Dendritic cell treated with granulocyte-macrophage colony-stimulating factor and Interleukin-4, amounts not matched to agents 40 ng/mL and 50 ng/mL, for 4 days (primary cell): Measurements from ENCODE around the gene CMC2.

Experiments used
- H3K27ac Mint-ChIP-seq: one replicate; pipeline ENCODE4 v1.8.0; 2022; ENCODE audit warnings: mild to moderate bottlenecking, mixed read lengths
- H3K27me3 Mint-ChIP-seq: one replicate; pipeline ENCODE4 v1.8.0; 2022; ENCODE audit warnings: mild to moderate bottlenecking, mixed read lengths
- H3K36me3 Mint-ChIP-seq: one replicate; pipeline ENCODE4 v1.8.0; 2022; ENCODE audit warnings: low read depth, mixed read lengths
- H3K4me1 Mint-ChIP-seq: one replicate; pipeline ENCODE4 v1.8.0; 2022; ENCODE audit warnings: low read depth, mixed read lengths
- H3K4me3 Mint-ChIP-seq: one replicate; pipeline ENCODE4 v1.8.0; 2022; ENCODE audit warnings: mild to moderate bottlenecking, moderate library complexity, mixed read lengths
- H3K9me3 Mint-ChIP-seq: one replicate; pipeline ENCODE4 v1.8.0; 2022; ENCODE audit warnings: mixed read lengths
- intact Hi-C: fragments of 100-400 bp; cut with micrococcal nuclease; formaldehyde crosslinking; loops from one replicate; pipeline ENCODE4 v1.15.0; 2022

The CMC2 gene

DNA sequence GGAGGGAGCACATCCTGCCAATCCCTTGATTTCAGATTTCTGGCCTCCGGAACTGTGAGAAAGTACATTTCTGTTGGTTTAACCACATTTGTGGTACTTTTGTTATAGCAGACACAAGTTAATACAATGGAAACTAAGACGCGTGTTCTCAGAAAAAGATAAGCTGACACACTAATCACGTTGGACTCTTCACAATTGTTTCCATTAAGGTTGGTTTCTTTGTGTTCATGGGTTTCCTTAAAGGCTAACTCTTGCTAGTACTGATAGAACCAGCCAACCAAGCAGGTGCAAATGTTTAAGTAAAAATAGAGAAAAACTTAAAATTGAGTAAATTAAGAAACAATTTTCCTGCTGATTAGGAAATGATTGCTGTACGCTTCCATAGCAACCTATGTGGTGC is 59.4 kb downstream of the CMC2 start:
- no peaks in the 10 kb centered on the region for H3K27me3 Mint-ChIP-seq
- no peak overlapping the region for H3K4me3 Mint-ChIP-seq
- no peaks in the 10 kb centered on the region for H3K9me3 Mint-ChIP-seq
- no peak overlapping the region for H3K27ac Mint-ChIP-seq
- no peaks in the 10 kb centered on the region for H3K36me3 Mint-ChIP-seq
- intact Hi-C loops: no loop called here
- peaks cover 4% of the 10 kb centered on the region for H3K4me1 Mint-ChIP-seq

DNA sequence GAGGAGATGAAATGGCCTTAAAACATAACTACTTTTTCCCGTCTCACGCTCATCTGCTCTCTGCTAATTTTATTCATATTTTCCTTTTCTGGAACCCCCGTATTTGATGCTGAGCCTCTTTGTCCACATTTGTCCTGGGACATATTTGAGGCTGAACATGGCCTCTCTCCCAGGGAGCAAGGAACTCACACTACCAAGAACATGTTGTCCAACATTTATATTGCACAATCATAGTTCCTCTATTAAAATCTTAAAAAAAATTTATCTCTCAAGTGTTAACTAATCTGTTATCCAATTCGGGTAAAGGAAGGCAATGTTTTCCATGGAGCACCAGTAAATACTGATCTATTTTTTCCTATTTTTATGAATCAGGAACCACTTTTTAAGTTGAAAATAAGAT is 60.2 kb downstream of the CMC2 start:
- no peaks in the 10 kb centered on the region for H3K9me3 Mint-ChIP-seq
- H3K4me3 Mint-ChIP-seq: no peak overlapping the region
- intact Hi-C loops: no loop called here
- peaks cover 4% of the 10 kb centered on the region for H3K4me1 Mint-ChIP-seq
- no peaks in the 10 kb centered on the region for H3K27me3 Mint-ChIP-seq
- H3K36me3 Mint-ChIP-seq: no peaks in the 10 kb centered on the region
- no peak overlapping the region for H3K27ac Mint-ChIP-seq

DNA sequence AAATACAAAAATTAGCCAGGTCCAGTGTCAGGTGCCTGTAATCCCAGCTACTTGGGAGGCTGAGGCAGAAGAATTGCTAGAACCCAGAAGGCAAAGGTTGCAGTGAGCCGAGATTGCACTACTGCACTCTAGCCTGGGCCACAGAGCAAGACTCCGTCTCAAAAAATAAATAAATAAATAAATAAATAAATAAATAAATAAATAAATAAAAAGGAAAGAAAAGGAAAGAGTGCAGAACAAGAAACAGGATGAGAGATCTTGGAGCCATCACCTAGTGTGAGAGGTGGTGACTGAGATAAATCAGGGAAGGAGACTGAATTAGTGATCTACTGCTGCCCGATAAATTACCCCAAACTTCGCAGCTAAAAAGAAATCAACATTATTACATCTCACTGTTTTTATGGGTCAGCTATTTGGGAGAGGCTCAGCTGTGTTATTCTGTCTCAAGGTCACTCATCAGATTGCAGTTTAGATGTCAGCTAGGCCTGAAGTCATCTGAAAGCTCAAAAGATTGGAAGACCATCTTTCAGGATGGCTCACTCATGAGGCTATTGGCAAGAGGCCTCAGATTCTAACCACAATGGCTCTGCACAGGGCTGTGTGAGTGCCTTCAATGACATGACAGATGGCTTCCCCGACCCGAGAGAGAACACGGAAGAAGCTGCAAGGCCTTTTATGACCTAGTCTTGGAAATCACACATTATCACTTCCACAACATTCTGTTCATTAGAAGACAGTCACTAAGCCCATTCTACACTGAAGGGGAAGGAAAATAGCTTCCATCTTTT is 66.4 kb downstream of the CMC2 start:
- Mint-ChIP-seq H3K27ac (no peak overlapping the region), H3K4me3 (no peak overlapping the region), H3K9me3 (no peaks in the 10 kb centered on the region), H3K27me3 (peaks cover 9% of the 10 kb centered on the region), H3K4me1 (no peaks in the 10 kb centered on the region), H3K36me3 (no peaks in the 10 kb centered on the region)
- intact Hi-C loops: no loop called here

DNA sequence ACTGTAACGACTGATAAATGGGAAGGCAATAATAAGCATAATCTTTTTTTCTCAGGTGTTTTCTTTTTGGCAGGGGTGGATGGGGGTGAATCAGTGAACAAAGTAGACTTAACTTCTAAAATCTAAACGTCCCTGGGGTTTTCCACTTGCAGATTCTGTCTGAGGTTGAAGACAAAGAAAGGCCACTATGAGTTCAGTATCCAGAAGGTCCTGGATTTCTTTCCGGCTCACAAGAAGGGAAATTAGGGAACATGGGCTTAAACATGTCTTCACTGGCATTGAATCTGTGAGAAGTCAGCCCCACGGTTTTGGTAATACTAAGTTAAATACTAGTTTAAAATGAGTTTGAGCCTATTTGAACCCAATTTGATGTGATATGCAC is 67.8 kb downstream of the CMC2 start:
- Mint-ChIP-seq H3K27me3 (peaks cover 21% of the 10 kb centered on the region), H3K36me3 (no peaks in the 10 kb centered on the region), H3K4me1 (no peaks in the 10 kb centered on the region), H3K27ac (no peak overlapping the region), H3K4me3 (no peak overlapping the region), H3K9me3 (no peaks in the 10 kb centered on the region)
- intact Hi-C loops: no loop called here

DNA sequence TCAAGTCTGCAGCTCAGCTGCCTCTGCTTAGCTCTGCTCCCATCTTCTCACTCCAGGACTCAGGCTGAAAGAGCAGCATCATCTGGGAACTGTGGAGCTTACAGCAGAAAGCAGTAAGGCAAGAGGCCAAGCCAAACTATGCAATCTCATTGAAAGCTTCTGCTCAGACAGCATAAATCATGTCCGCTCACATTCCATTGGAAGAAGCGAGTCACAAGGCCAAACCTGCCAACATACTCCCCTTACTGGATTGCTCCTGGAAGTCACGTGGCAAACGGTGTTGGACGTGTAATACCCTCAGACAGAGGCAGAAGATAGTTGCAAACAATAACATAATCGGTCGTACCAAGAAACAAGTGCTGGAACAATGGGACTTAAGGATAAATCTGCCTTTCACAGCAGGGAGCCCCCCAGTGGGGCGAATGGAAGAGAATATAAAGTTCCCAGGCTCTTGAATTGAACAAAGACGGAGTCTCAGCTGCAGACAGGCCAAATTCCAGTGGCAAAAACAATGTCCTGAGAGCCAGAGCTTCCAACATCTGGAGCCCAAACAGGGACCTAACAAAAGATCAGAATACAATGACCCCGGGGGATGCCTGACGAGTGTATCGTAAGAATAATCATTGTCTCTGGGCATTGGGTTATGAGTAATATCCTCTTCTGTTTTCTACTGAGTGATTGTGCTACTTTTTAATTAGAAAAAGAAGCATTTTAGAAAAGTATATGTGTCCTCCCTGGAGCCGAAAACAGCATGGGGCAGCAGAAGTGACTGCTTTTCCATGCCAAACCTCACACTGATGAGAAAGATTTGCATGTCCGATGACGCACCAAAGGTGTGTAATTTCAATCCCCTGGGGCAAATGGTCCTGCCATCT is 68.4 kb downstream of the CMC2 start:
- Mint-ChIP-seq H3K36me3 (no peaks in the 10 kb centered on the region), H3K27me3 (peaks cover 28% of the 10 kb centered on the region), H3K9me3 (no peaks in the 10 kb centered on the region), H3K4me3 (no peak overlapping the region), H3K4me1 (no peaks in the 10 kb centered on the region), H3K27ac (no peak overlapping the region)
- intact Hi-C loops: no loop called here

DNA sequence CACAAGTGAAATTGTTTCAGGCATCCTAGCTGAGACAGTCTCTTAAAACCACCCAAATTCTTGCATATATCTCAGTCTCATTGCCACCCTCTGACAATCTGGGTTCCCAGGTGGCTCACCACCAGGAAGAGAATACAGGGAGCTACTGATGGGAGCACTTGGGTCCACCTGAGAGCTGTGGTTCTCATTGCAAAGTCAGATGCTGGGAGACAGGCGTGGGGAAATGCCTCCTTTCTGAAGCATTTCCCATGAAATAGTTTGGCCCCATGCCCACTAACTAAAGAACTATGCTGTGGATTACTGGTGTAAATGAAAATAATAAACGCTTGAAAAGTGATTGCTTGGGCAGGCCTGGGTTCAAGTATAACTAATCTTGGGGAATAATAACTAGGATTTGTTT is 70.3 kb downstream of the CMC2 start:
- H3K27me3 Mint-ChIP-seq: peaks cover 44% of the 10 kb centered on the region
- peaks cover 6% of the 10 kb centered on the region for H3K4me1 Mint-ChIP-seq
- intact Hi-C loops: no loop called here
- no peak overlapping the region for H3K27ac Mint-ChIP-seq
- H3K4me3 Mint-ChIP-seq: no peak overlapping the region
- H3K36me3 Mint-ChIP-seq: no peaks in the 10 kb centered on the region
- no peaks in the 10 kb centered on the region for H3K9me3 Mint-ChIP-seq

DNA sequence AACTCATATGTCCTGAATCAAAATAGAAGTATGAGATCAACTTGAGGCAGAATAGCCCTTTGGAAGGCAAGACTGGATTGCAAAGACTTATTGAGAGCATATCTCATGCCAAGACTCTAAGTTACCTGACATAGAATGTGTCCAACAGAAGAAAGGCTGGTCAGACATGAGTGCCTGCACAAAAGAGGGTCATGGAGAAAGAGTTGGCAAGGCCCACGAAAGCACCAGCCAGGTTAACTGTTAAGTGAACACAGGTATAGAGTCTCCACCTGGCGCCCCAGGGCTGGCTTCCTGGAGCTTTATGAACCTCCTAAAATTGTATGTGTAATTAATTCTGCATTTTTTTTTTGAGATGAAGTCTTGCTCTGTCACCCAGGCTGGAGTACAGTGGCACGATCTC is 71.0 kb downstream of the CMC2 start:
- intact Hi-C loops: no loop called here
- H3K9me3 Mint-ChIP-seq: no peaks in the 10 kb centered on the region

DNA sequence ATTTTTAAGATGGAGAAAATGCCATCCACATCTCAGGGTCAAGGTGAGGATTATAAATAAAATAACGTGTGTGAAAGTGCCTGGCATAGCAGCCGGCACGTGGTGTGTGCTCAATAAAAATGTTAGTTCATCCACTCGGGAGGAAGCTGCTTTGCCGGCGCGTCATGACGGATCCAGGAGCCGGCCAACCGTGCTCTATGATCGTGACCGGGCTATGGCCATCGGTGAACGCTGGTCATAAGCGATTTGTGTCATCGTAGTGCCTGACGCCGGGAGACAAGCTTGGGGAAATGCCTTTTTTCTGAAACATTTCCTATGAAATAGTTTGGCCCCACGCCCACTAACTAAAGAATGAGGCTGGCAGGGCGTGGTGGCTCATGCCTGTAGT is 74.0 kb downstream of the CMC2 start:
- peaks cover 6% of the 10 kb centered on the region for H3K4me1 Mint-ChIP-seq
- peaks cover 54% of the 10 kb centered on the region for H3K27me3 Mint-ChIP-seq
- H3K27ac Mint-ChIP-seq: no peak overlapping the region
- no peaks in the 10 kb centered on the region for H3K9me3 Mint-ChIP-seq
- H3K4me3 Mint-ChIP-seq: no peak overlapping the region
- intact Hi-C loops: no loop called here
- no peaks in the 10 kb centered on the region for H3K36me3 Mint-ChIP-seq

More for the DNA sequence above, 71.0 kb downstream of the CMC2 start:
- H3K36me3 Mint-ChIP-seq: no peaks in the 10 kb centered on the region
- H3K27me3 Mint-ChIP-seq: peaks cover 50% of the 10 kb centered on the region
- H3K4me3 Mint-ChIP-seq: no peak overlapping the region
- H3K4me1 Mint-ChIP-seq: peaks cover 6% of the 10 kb centered on the region
- H3K27ac Mint-ChIP-seq: no peak overlapping the region

DNA sequence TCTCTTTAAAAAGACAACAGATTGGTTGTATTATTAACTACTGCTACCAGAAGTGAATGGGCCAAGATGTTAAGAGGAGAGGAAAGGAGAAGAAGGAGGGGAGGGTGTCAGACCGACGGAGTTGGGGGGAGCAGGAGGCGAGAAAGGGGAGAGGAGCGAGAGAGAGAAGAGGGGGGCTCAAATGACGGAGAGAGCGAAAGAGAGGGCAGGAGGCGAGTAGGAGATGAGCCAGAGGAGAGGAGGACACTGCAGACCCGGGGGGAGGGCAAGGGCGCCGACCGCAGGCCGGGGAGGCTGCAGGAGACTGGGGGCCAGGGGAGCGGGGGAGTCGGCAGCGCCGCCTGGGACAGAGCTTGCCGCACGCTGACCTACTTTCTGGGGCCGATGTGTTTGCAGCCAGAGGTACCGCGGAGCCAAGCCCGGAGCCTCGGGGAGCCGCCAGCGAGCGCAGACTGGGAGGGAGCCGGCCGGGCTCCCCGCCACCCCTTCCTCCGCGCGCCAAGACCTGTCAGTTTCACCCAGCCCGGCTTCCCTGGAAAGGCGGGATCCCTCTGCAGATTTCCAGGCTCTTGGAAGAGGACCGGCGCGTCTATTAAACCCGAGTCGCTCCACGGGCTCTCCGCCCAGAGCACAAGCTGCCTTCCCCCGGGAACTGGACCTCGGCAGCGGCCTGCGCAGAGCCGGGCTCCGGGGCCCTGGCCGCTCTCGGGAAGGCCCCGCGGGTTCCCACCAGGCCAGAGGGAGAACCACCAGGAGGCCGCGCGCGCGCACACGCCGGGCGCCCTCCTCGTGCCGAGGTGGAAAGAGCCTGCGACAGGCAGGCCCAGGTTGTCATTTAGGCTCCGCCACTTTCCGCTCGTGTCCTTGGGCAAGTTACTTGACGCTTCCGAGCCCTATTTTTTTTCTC is 74.6 kb downstream of the CMC2 start:
- intact Hi-C loops: no loop called here
- Mint-ChIP-seq H3K27ac (no peak overlapping the region), H3K27me3 (peaks cover 54% of the 10 kb centered on the region), H3K4me1 (peaks cover 6% of the 10 kb centered on the region), H3K4me3 (no peak overlapping the region), H3K36me3 (no peaks in the 10 kb centered on the region), H3K9me3 (no peaks in the 10 kb centered on the region)

DNA sequence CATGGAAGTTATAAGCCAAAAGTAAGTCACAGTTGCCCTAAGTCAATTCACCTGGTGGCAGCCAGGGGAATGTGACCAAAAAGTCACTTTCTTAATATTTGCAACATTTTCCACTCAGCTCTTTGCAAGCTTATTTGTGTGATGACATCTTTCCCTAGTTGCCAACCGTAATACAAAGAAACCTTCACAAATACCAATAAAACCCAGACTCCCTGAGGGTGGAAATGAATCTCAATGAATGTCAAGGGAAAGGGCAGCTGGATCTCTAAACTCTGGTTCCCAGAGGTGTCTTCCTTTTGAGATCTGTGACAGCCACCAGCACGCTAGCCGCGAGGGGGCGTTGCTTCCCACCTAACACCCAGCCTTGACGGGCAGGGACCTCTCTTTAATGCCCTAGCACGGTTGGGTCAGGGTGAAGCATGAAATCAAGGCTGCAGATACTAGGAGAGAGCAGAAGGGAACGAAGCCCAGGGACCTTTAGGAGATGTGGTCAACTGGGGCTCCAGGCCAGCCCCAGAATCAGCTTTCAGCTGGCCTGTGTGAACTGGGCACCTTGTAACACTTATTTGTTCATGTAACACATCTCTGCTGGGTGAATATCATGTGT is 82.2 kb downstream of the CMC2 start:
- Mint-ChIP-seq H3K4me3 (no peak overlapping the region), H3K36me3 (no peaks in the 10 kb centered on the region), H3K27ac (no peak overlapping the region), H3K27me3 (no peaks in the 10 kb centered on the region), H3K4me1 (no peaks in the 10 kb centered on the region), H3K9me3 (no peaks in the 10 kb centered on the region)
- intact Hi-C loops: no loop called here

DNA sequence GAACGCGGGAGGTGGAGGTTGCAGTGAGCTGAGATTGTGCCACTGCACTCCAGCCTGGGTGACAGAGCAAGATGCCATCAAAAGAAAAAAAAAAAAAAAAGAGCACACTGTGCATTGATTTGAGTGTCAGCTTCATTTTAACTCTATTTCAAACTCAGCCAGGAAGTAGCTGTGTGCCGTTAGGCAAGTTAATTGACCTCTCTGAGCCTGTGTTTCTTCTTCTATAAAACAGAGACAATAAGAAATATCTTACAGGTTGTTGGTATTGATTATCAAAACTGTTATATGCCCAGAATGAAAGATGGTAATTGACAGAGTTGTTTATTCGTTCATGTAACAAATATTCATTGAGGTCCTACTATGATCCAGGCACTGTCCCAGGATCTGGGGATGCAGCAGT is 83.3 kb downstream of the CMC2 start:
- H3K4me3 Mint-ChIP-seq: no peak overlapping the region
- no peak overlapping the region for H3K27ac Mint-ChIP-seq
- intact Hi-C loops: no loop called here
- H3K4me1 Mint-ChIP-seq: no peaks in the 10 kb centered on the region
- H3K9me3 Mint-ChIP-seq: no peaks in the 10 kb centered on the region
- H3K27me3 Mint-ChIP-seq: no peaks in the 10 kb centered on the region
- H3K36me3 Mint-ChIP-seq: no peaks in the 10 kb centered on the region
